Mesothelial cell of epicardium (in vitro differentiated cells): ENCODE data around the gene TRMT1L. TPM values are rescaled to one million over a fixed set of nuclear protein-coding genes. Genes with fewer than 3 reads are reported as not detected.

Source experiments
- DNase-seq, 2 experiments: peaks; one replicate each; pipeline ENCODE4 v3.0.0; 2021; ENCODE audit warnings: low spot score in 2 of 2; ENCODE audit not compliant: unreplicated experiment in 2 of 2
- H3K27ac Mint-ChIP-seq: 2 replicates; pipeline ENCODE4 v1.8.0; 2021; ENCODE audit warnings: mixed read lengths
- H3K27me3 Mint-ChIP-seq: 2 replicates; pipeline ENCODE4 v1.8.0; 2021; ENCODE audit warnings: low read depth, mixed read lengths
- H3K36me3 Mint-ChIP-seq: 2 replicates; pipeline ENCODE4 v1.8.0; 2021; ENCODE audit warnings: mixed read lengths
- H3K4me1 Mint-ChIP-seq: 2 replicates; pipeline ENCODE4 v1.8.0; 2021; ENCODE audit warnings: mixed read lengths
- H3K4me3 Mint-ChIP-seq: 2 replicates; pipeline ENCODE4 v1.8.0; 2021; ENCODE audit warnings: mild to moderate bottlenecking, moderate library complexity, mixed read lengths
- H3K9me3 Mint-ChIP-seq: 2 replicates; pipeline ENCODE4 v1.8.0; 2021; ENCODE audit warnings: mixed read lengths
- CTCF ChIP-seq: fragments of 200-600 bp; sonication (generic); IDR thresholded peaks from one replicate; pipeline ENCODE4 v1.5.0; 2021; ENCODE audit warnings: antibody characterized with exemption; ENCODE audit not compliant: unreplicated experiment
- total RNA-seq: library from RNA; stranded (reverse); gene quantifications from 3 replicates; pipeline ENCODE4 v1.2.1, GENCODE V29; 2021

TRMT1L gene
- total RNA-seq, 1 donor from 2014 or later: 16.7 TPM

DNA sequence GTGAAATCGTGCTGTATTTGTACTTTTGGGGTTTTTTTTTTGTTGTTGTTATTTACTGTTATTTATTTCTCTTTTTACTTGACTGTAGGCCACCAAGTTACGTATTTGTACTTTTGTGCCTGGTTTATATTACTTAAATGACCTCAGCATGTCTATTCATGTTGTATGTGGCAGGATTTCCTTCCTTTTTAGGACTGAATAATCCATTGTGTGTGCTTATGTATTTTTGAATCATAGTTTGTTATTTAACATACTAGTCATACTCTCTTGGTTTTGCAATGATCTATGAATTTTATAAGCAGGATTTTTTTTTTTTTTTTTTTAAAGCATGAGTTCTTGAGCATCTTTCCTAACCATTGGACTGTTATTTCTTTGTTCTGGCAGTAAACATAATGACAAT, 60.2 kb downstream of the TRMT1L start:
- Mint-ChIP-seq H3K4me1 (peaks cover 8% of the 10 kb centered on the region), H3K9me3 (no peaks in the 10 kb centered on the region), H3K27ac (no peak overlapping the region), H3K36me3 (peaks cover 63% of the 10 kb centered on the region), H3K27me3 (no peaks in the 10 kb centered on the region), H3K4me3 (no peak overlapping the region)
- TF ChIP-seq CTCF: no peak
- no peak for DNase-seq

- Mint-ChIP-seq H3K4me3 (no peak overlapping the region), H3K27me3 (no peaks in the 10 kb centered on the region), H3K9me3 (no peaks in the 10 kb centered on the region), H3K27ac (no peak overlapping the region), H3K4me1 (peaks cover 6% of the 10 kb centered on the region), H3K36me3 (peaks cover 52% of the 10 kb centered on the region)
- TF ChIP-seq CTCF: no peak
- DNase-seq: no peak
These were observed 62.0 kb downstream of the TRMT1L start for GRCh38 chr1:185094761-185095160.

- peaks cover 60% of the 10 kb centered on the region for H3K36me3 Mint-ChIP-seq
- H3K4me1 Mint-ChIP-seq: peaks cover 4% of the 10 kb centered on the region
- no peak for DNase-seq
- no peak overlapping the region for H3K27ac Mint-ChIP-seq
- no peaks in the 10 kb centered on the region for H3K27me3 Mint-ChIP-seq
- peaks cover 5% of the 10 kb centered on the region for H3K9me3 Mint-ChIP-seq
- TF ChIP-seq CTCF: no peak
- no peak overlapping the region for H3K4me3 Mint-ChIP-seq
These were observed 65.3 kb downstream of the TRMT1L start for GRCh38 chr1:185091480-185091879.

GRCh38 chr1:185087746-185088145, 69.0 kb downstream of the TRMT1L start:
- Mint-ChIP-seq H3K27me3 (no peaks in the 10 kb centered on the region), H3K4me3 (no peak overlapping the region), H3K27ac (no peak overlapping the region), H3K9me3 (peaks cover 15% of the 10 kb centered on the region), H3K4me1 (no peaks in the 10 kb centered on the region), H3K36me3 (peaks cover 41% of the 10 kb centered on the region)
- no peak for TF ChIP-seq CTCF
- DNase-seq: no peak

DNA sequence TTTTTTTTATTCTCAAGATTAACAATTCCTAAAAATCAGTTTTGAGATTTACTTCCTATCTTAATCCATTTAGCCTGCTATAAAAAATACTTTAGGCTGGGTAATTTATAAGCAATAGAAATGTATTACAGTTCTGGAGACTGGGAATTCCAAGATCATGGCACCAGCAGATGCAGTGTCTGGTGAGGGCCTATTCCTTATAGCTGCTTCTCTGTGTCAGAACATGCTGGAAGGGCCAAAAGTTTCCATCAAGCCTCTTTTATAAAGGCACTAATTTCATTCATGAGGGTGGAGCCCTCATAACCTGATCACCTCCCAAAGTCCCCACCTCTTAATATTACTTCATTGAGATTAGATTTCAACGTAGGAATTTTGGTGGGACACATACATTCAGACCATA, 69.7 kb downstream of the TRMT1L start:
- Mint-ChIP-seq H3K9me3 (peaks cover 15% of the 10 kb centered on the region), H3K27ac (no peak overlapping the region), H3K4me1 (no peaks in the 10 kb centered on the region), H3K4me3 (no peak overlapping the region), H3K36me3 (peaks cover 41% of the 10 kb centered on the region), H3K27me3 (no peaks in the 10 kb centered on the region)
- no peak for TF ChIP-seq CTCF
- no peak for DNase-seq

DNA sequence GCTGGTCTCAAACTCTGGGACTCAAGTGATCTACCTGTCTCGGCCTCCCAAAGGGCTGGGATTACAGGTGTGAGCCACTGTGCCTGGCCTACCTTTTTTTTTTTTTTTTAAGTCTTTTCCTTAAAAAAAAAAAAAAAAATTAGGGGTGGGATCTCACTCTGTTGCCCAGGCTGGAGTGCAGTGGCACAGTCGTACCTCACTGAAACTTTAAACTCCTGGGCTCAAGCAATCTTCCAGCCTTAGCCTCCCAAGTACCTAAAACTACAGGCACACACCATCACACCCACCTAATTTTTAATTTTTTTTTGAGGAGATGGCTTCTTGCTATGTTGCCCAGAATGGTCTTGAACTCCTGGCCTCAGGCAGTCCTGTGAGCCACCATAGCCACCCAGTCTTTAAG, 72.9 kb downstream of the TRMT1L start:
- DNase-seq: no peak
- TF ChIP-seq CTCF: no peak
- Mint-ChIP-seq H3K36me3 (peaks cover 30% of the 10 kb centered on the region), H3K4me1 (no peaks in the 10 kb centered on the region), H3K4me3 (no peak overlapping the region), H3K27ac (no peak overlapping the region), H3K27me3 (no peaks in the 10 kb centered on the region), H3K9me3 (peaks cover 15% of the 10 kb centered on the region)
